Measurements from ENCODE around the gene CDK5RAP2.
"Not testable (repeated sequence)": the region's sequence is repeated elsewhere in the genome, so short reads cannot be mapped to it uniquely, and the experiment has no call there.

CDK5RAP2 gene

GRCh38 chr9:120464176-120464886, 115.6 kb downstream of the CDK5RAP2 start:
- no peak for DNase-seq

- no peak for DNase-seq
These were observed 116.2 kb downstream of the CDK5RAP2 start for GRCh38 chr9:120463765-120464164.

- not testable (repeated sequence) for DNase-seq
These were observed 118.3 kb downstream of the CDK5RAP2 start for GRCh38 chr9:120461677-120462076.

GRCh38 chr9:120456218-120456617, 123.7 kb downstream of the CDK5RAP2 start:
- no peak for DNase-seq

- no peak for DNase-seq
These were observed 125.5 kb downstream of the CDK5RAP2 start for GRCh38 chr9:120454467-120454866.

GRCh38 chr9:120453792-120454191, 126.2 kb downstream of the CDK5RAP2 start:
- no peak for DNase-seq

GRCh38 chr9:120452631-120453030, 127.3 kb downstream of the CDK5RAP2 start:
- no peak for DNase-seq

- no peak for DNase-seq
These were observed 129.1 kb downstream of the CDK5RAP2 start for GRCh38 chr9:120450916-120451315.

GRCh38 chr9:120449566-120449965, 130.4 kb downstream of the CDK5RAP2 start:
- no peak for DNase-seq

GRCh38 chr9:120447959-120448500, 131.9 kb downstream of the CDK5RAP2 start:
- no peak for DNase-seq

GRCh38 chr9:120446671-120447070, 133.3 kb downstream of the CDK5RAP2 start:
- DNase-seq = no peak

GRCh38 chr9:120443976-120444375, 136.0 kb downstream of the CDK5RAP2 start:
- DNase-seq = no peak

- DNase-seq = no peak
These were observed 136.5 kb downstream of the CDK5RAP2 start for GRCh38 chr9:120443489-120443888.

GRCh38 chr9:120442308-120442995, 137.5 kb downstream of the CDK5RAP2 start:
- DNase-seq = no peak

GRCh38 chr9:120441426-120442307, 138.3 kb downstream of the CDK5RAP2 start:
- DNase-seq = no peak

GRCh38 chr9:120440791-120441190, 139.2 kb downstream of the CDK5RAP2 start:
- DNase-seq = no peak

- no peak for DNase-seq
These were observed 140.0 kb downstream of the CDK5RAP2 start for GRCh38 chr9:120439926-120440325.

- peak; percentile 25 for DNase-seq
These were observed 141.0 kb downstream of the CDK5RAP2 start for GRCh38 chr9:120438836-120439546.

- DNase-seq = peak; percentile 50
These were observed 141.9 kb downstream of the CDK5RAP2 start for GRCh38 chr9:120438111-120438510.

GRCh38 chr9:120436983-120437475, 142.9 kb downstream of the CDK5RAP2 start:
- DNase-seq = peak; percentile 36

GRCh38 chr9:120436446-120436845, 143.5 kb downstream of the CDK5RAP2 start:
- no peak for DNase-seq

- DNase-seq = no peak
These were observed 144.9 kb downstream of the CDK5RAP2 start for GRCh38 chr9:120435091-120435490.

Measured in activated CD4-positive, alpha-beta T cell treated with anti-CD3 and anti-CD28 coated beads, Interleukin-2, amount 50 U/mL, for 16 hours (primary cell).